ENCODE measurements around the gene PRPF40B. TPM values are rescaled to one million over a fixed set of nuclear protein-coding genes. Genes with fewer than 3 reads are reported as not detected.

Gene PRPF40B
- total RNA-seq, 2 experiments from 2014 or later, result 14.4 to 14.6 TPM

GRCh38 chr12:49673446-49674317 lies 50.3 kb downstream of the PRPF40B start:
- no peak overlapping the region for H3K4me3 Mint-ChIP-seq
- no peaks in the 10 kb centered on the region for H3K27me3 Mint-ChIP-seq (ENCODE audit: low read depth)
- DNase-seq (no peak), ATAC-seq (no peak)
- peak overlapping the region; percentile 69 for H3K27ac Mint-ChIP-seq
- POLR2A ChIA-PET, result interaction anchor here (0.7 to 1.7 kb wide), 8 partner anchors 10 to 543 kb away, joined by 3 to 18 read pairs (median 4); partner anchors contain the start of gene TUBA1B
- no peaks in the 10 kb centered on the region for H3K9me3 Mint-ChIP-seq (ENCODE audit: insufficient read depth)
- peaks cover 76% of the 10 kb centered on the region for H3K4me1 Mint-ChIP-seq (ENCODE audit: low read depth)
- H3K36me3 Mint-ChIP-seq (ENCODE audit: low read depth), result peaks cover 13% of the 10 kb centered on the region
- CTCF ChIA-PET, result interaction anchor here (1.1 to 9.6 kb wide), 13 partner anchors 8 to 105 kb away, joined by 3 to 100 read pairs (median 5); partner anchors contain the start of genes FMNL3, PRPF40B and TMBIM6

- Mint-ChIP-seq H3K36me3 (ENCODE audit: low read depth) (peaks cover 8% of the 10 kb centered on the region), H3K9me3 (ENCODE audit: insufficient read depth) (no peaks in the 10 kb centered on the region), H3K27ac (peak overlapping the region; percentile 69), H3K4me1 (ENCODE audit: low read depth) (peaks cover 73% of the 10 kb centered on the region), H3K27me3 (ENCODE audit: low read depth) (no peaks in the 10 kb centered on the region), H3K4me3 (no peak overlapping the region)
- DNase-seq (no peak), ATAC-seq (no peak)
- ChIA-PET CTCF (interaction anchor here (0.9 to 9.6 kb wide), 13 partner anchors 11 to 293 kb away, joined by 3 to 100 read pairs (median 7); partner anchors contain the start of genes FMNL3, PRPF40B and TMBIM6), POLR2A (interaction anchor here (1.1 to 1.5 kb wide), 2 partner anchors 11 to 29 kb away, joined by 3 to 5 read pairs; no protein-coding TSS in a partner anchor)
These were observed 51.1 kb downstream of the PRPF40B start for GRCh38 chr12:49674318-49674981.

- peaks cover 4% of the 10 kb centered on the region for H3K36me3 Mint-ChIP-seq (ENCODE audit: low read depth)
- H3K4me3 Mint-ChIP-seq, result no peak overlapping the region
- CTCF ChIA-PET, result interaction anchor here (0.9 to 9.6 kb wide), 11 partner anchors 11 to 292 kb away, joined by 3 to 100 read pairs (median 8); partner anchors contain the start of genes FMNL3 and TMBIM6
- POLR2A ChIA-PET, result interaction anchor here (1.1 to 1.2 kb wide), 2 partner anchors 12 to 28 kb away, joined by 3 to 4 read pairs; no protein-coding TSS in a partner anchor
- H3K27me3 Mint-ChIP-seq (ENCODE audit: low read depth), result no peaks in the 10 kb centered on the region
- ATAC-seq (no peak), DNase-seq (no peak)
- H3K9me3 Mint-ChIP-seq (ENCODE audit: insufficient read depth), result no peaks in the 10 kb centered on the region
- peaks cover 67% of the 10 kb centered on the region for H3K4me1 Mint-ChIP-seq (ENCODE audit: low read depth)
- no peak overlapping the region for H3K27ac Mint-ChIP-seq
These were observed 51.8 kb downstream of the PRPF40B start for GRCh38 chr12:49675137-49675536.

DNA sequence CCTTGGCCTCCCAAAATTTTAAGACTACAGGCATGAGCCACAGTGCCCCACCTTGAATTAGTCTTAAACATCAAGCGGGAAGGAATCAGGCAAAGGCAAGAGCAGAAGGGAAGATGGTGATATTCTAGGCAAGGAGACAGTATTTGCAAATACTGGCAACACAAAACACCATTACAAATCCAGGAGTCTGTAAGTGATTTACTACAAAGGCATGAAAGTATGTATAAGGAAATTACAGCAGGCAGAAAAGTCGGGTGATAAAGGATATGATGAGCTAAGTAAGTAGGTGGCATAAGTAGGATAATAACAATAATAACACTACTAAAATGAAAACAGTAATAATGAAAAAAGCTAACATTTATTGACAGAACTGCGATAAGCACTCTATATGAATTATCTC lies 55.4 kb downstream of the PRPF40B start:
- POLR2A ChIA-PET, result interaction anchor here (1.5 kb wide), 1 partner anchor 18 kb away, joined by 4 read pairs; no protein-coding TSS in a partner anchor
- H3K27me3 Mint-ChIP-seq (ENCODE audit: low read depth), result no peaks in the 10 kb centered on the region
- no peak overlapping the region for H3K27ac Mint-ChIP-seq
- no peak overlapping the region for H3K4me3 Mint-ChIP-seq
- H3K4me1 Mint-ChIP-seq (ENCODE audit: low read depth), result peaks cover 37% of the 10 kb centered on the region
- DNase-seq (no peak), ATAC-seq (no peak)
- CTCF ChIA-PET, result interaction anchor here (0.7 to 1.8 kb wide), 3 partner anchors 11 to 65 kb away, joined by 3 to 4 read pairs (median 3); no protein-coding TSS in a partner anchor
- H3K9me3 Mint-ChIP-seq (ENCODE audit: insufficient read depth), result no peaks in the 10 kb centered on the region
- H3K36me3 Mint-ChIP-seq (ENCODE audit: low read depth), result peaks cover under 1% of the 10 kb centered on the region

DNA sequence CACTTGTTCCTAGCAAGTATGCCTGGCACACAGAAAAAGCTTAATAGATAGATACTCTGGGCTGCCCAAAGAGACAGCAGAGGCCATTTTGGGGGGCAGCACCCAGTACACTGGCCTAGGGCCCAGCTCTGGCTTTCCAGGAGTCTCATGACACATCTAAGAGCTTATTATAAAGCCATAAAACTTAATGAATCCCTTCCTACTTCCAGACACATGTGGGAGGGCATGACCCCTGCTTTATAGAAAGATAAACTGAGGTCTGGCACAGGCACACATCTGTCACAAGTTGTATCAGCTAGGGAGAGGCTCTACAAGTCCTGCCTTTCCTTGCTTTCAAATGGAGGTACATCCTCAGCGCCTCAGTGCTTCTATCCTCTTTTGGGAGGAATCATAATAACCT lies 56.7 kb downstream of the PRPF40B start:
- POLR2A ChIA-PET, result interaction anchor here (0.6 to 1.5 kb wide), 2 partner anchors 17 to 113 kb away, joined by 4 to 7 read pairs; no protein-coding TSS in a partner anchor
- peaks cover 36% of the 10 kb centered on the region for H3K4me1 Mint-ChIP-seq (ENCODE audit: low read depth)

GRCh38 chr12:49683599-49684309 lies 60.4 kb downstream of the PRPF40B start:
- H3K4me1 Mint-ChIP-seq (ENCODE audit: low read depth), result peaks cover 34% of the 10 kb centered on the region
- POLR2A ChIA-PET, result interaction anchor here (0.9 to 1.6 kb wide), 2 partner anchors 10 to 15 kb away, joined by 3 to 4 read pairs; no protein-coding TSS in a partner anchor
- H3K27ac Mint-ChIP-seq, result peak overlapping the region; percentile 3
- no peaks in the 10 kb centered on the region for H3K27me3 Mint-ChIP-seq (ENCODE audit: low read depth)
- DNase-seq (no peak), ATAC-seq (peak; percentile 30)
- H3K36me3 Mint-ChIP-seq (ENCODE audit: low read depth), result peaks cover 8% of the 10 kb centered on the region
- CTCF ChIA-PET, result interaction anchor here (0.8 to 2.4 kb wide), 11 partner anchors 11 to 127 kb away, joined by 3 to 8 read pairs (median 4); partner anchors contain the start of gene FMNL3
- H3K9me3 Mint-ChIP-seq (ENCODE audit: insufficient read depth), result no peaks in the 10 kb centered on the region
- H3K4me3 Mint-ChIP-seq, result no peak overlapping the region

More for the DNA sequence above, 56.7 kb downstream of the PRPF40B start:
- no peaks in the 10 kb centered on the region for H3K9me3 Mint-ChIP-seq (ENCODE audit: insufficient read depth)
- H3K27me3 Mint-ChIP-seq (ENCODE audit: low read depth), result no peaks in the 10 kb centered on the region
- no peak overlapping the region for H3K27ac Mint-ChIP-seq
- no peaks in the 10 kb centered on the region for H3K36me3 Mint-ChIP-seq (ENCODE audit: low read depth)
- ATAC-seq (no peak), DNase-seq (no peak)
- CTCF ChIA-PET, result interaction anchor here (0.6 to 1.8 kb wide), 12 partner anchors 9 to 61 kb away, joined by 3 to 7 read pairs (median 3); partner anchors contain the start of gene TMBIM6
- no peak overlapping the region for H3K4me3 Mint-ChIP-seq

GRCh38 chr12:49684310-49684854 lies 61.0 kb downstream of the PRPF40B start:
- no peak for DNase-seq
- Mint-ChIP-seq H3K4me3 (no peak overlapping the region), H3K9me3 (ENCODE audit: insufficient read depth) (no peaks in the 10 kb centered on the region), H3K4me1 (ENCODE audit: low read depth) (peaks cover 38% of the 10 kb centered on the region), H3K27ac (peak overlapping the region; percentile 3), H3K27me3 (ENCODE audit: low read depth) (no peaks in the 10 kb centered on the region), H3K36me3 (ENCODE audit: low read depth) (peaks cover 8% of the 10 kb centered on the region)
- POLR2A ChIA-PET, result interaction anchor here (1.6 kb wide), 1 partner anchor 11 kb away, joined by 4 read pairs; no protein-coding TSS in a partner anchor
- no peak for ATAC-seq
- CTCF ChIA-PET, result interaction anchor here (0.8 to 2.4 kb wide), 5 partner anchors 18 to 35 kb away, joined by 3 to 8 read pairs (median 5); no protein-coding TSS in a partner anchor

GRCh38 chr12:49687941-49688340 lies 64.6 kb downstream of the PRPF40B start:
- H3K27ac Mint-ChIP-seq, result no peak overlapping the region
- ATAC-seq, result no peak
- peaks cover 8% of the 10 kb centered on the region for H3K36me3 Mint-ChIP-seq (ENCODE audit: low read depth)
- CTCF ChIA-PET, result interaction anchor here (1.2 to 6.1 kb wide), 7 partner anchors 11 to 179 kb away, joined by 3 to 46 read pairs (median 11); partner anchors contain the start of genes FMNL3 and TMBIM6
- peaks cover 44% of the 10 kb centered on the region for H3K4me1 Mint-ChIP-seq (ENCODE audit: low read depth)
- no peaks in the 10 kb centered on the region for H3K27me3 Mint-ChIP-seq (ENCODE audit: low read depth)
- no peak for DNase-seq
- POLR2A ChIA-PET, result no interaction called here
- no peak overlapping the region for H3K4me3 Mint-ChIP-seq
- H3K9me3 Mint-ChIP-seq (ENCODE audit: insufficient read depth), result no peaks in the 10 kb centered on the region

GRCh38 chr12:49689237-49689636 lies 65.9 kb downstream of the PRPF40B start:
- Mint-ChIP-seq H3K4me3 (no peak overlapping the region), H3K36me3 (ENCODE audit: low read depth) (peaks cover 10% of the 10 kb centered on the region), H3K27ac (no peak overlapping the region), H3K4me1 (ENCODE audit: low read depth) (peaks cover 36% of the 10 kb centered on the region), H3K27me3 (ENCODE audit: low read depth) (no peaks in the 10 kb centered on the region), H3K9me3 (ENCODE audit: insufficient read depth) (no peaks in the 10 kb centered on the region)
- ATAC-seq (no peak), DNase-seq (no peak)
- ChIA-PET POLR2A (interaction anchor here (0.7 to 1.2 kb wide), 4 partner anchors 14 to 52 kb away, joined by 3 read pairs; partner anchors contain the start of gene TMBIM6), CTCF (interaction anchor here (0.7 to 6.1 kb wide), 11 partner anchors 9 to 178 kb away, joined by 3 to 46 read pairs (median 9); partner anchors contain the start of genes FMNL3 and TMBIM6)

- ChIA-PET POLR2A (interaction anchor here (1.2 kb wide), 2 partner anchors 16 to 19 kb away, joined by 3 read pairs; no protein-coding TSS in a partner anchor), CTCF (interaction anchor here (0.7 to 6.1 kb wide), 9 partner anchors 9 to 66 kb away, joined by 3 to 46 read pairs (median 11); partner anchors contain the start of genes FMNL3 and TMBIM6)
- peaks cover 30% of the 10 kb centered on the region for H3K4me1 Mint-ChIP-seq (ENCODE audit: low read depth)
- DNase-seq, result no peak
- ATAC-seq, result no peak
- H3K4me3 Mint-ChIP-seq, result no peak overlapping the region
- no peaks in the 10 kb centered on the region for H3K27me3 Mint-ChIP-seq (ENCODE audit: low read depth)
- H3K36me3 Mint-ChIP-seq (ENCODE audit: low read depth), result peaks cover 10% of the 10 kb centered on the region
- no peak overlapping the region for H3K27ac Mint-ChIP-seq
- H3K9me3 Mint-ChIP-seq (ENCODE audit: insufficient read depth), result no peaks in the 10 kb centered on the region
These were observed 66.4 kb downstream of the PRPF40B start for GRCh38 chr12:49689785-49690184.
